Loucy (cell line): ENCODE measurements around the gene FAM234A.

Experiments
- CTCF ChIP-seq: fragments of 200-600 bp; sonication (generic); conservative IDR thresholded peaks from 2 replicates; pipeline ENCODE4 v1.5.1; 2014; ENCODE audit warnings: mild to moderate bottlenecking, antibody characterized with exemption, low read length
- EZH2phosphoT487 ChIP-seq: fragments of 200-600 bp; IDR thresholded peaks from 2 replicates; pipeline ENCODE4 v1.6.1; 2018; ENCODE audit warnings: antibody characterized with exemption, mild to moderate bottlenecking, moderate library complexity, borderline replicate concordance

DNA sequence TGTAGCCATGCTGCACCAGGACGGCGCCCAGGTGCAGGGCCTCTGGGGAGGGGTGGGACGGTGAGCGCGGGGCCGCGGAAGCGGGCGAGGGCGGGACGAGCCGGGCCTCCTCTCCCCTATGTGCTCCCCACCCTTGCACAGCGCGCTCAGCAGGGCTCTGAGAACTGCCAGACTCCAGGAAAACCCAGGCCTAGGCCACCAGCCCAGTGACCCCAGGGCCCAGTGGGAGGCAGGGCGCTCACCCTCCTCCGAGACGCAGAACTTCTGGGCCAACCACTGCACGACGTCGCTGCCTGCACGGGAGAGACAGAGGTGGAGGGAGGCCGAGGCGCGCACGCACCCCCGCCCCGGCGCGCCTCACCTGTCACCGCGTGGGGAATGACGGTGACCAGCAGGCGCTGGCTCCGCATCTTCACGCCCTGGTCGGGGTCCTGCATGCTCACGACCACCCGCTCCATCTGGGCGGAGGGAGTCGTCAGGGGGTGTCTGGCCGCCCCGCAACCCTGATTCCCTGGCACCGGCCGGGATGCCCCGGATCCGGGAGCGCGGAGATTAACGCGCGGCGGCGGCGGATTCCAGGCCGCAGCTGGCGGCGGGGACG, 40.5 kb downstream of the FAM234A start:
- TF ChIP-seq CTCF (no peak), EZH2phosphoT487 (no peak)
